Smooth muscle cell (in vitro differentiated cells): ENCODE data around the gene PCDHGB4. TPM values are rescaled to one million over a fixed set of nuclear protein-coding genes. Genes with fewer than 3 reads are reported as not detected.
"Not testable (repeated sequence)": the region's sequence is repeated elsewhere in the genome, so short reads cannot be mapped to it uniquely, and the experiment has no call there.

ENCODE experiments used
- DNase-seq: peaks from one replicate; lab custom pipeline; 2025; ENCODE audit not compliant: unreplicated experiment; lab: John Stamatoyannopoulos, UW
- H2AFZ ChIP-seq: fragments of 200-600 bp; sonication (generic); 2 replicates; pipeline ENCODE4 v1.6.0; 2016; ENCODE audit warnings: antibody characterized with exemption, low read depth, mild to moderate bottlenecking
- H3F3A ChIP-seq: fragments of 200-600 bp; sonication (generic); 2 replicates; pipeline ENCODE4 v1.6.0; 2017; ENCODE audit warnings: antibody characterized with exemption, low read depth
- H3K27ac ChIP-seq: fragments of 200-600 bp; sonication (generic); 2 replicates; pipeline ENCODE4 v1.5.1; 2016; ENCODE audit warnings: low read depth, mild to moderate bottlenecking
- H3K27me3 ChIP-seq: fragments of 200-600 bp; sonication (generic); 2 replicates; pipeline ENCODE4 v1.6.1; 2016; ENCODE audit warnings: low read depth, mild to moderate bottlenecking
- H3K36me3 ChIP-seq: fragments of 200-600 bp; sonication (generic); 2 replicates; pipeline ENCODE4 v1.5.1; 2016; ENCODE audit warnings: low read depth
- H3K4me1 ChIP-seq: fragments of 200-600 bp; sonication (generic); 2 replicates; pipeline ENCODE4 v1.5.1; 2016; ENCODE audit warnings: low read depth
- H3K4me2 ChIP-seq: fragments of 200-600 bp; sonication (generic); 2 replicates; pipeline ENCODE4 v1.6.0; 2016; ENCODE audit warnings: mild to moderate bottlenecking
- H3K4me3 ChIP-seq: fragments of 200-600 bp; sonication (generic); 2 replicates; pipeline ENCODE4 v1.5.1; 2016; ENCODE audit warnings: mild to moderate bottlenecking
- H3K79me2 ChIP-seq: fragments of 200-600 bp; sonication (generic); 2 replicates; pipeline ENCODE4 v1.6.0; 2016; ENCODE audit warnings: low read depth, mild to moderate bottlenecking
- H3K9ac ChIP-seq: fragments of 200-600 bp; sonication (generic); 2 replicates; pipeline ENCODE4 v1.6.0; 2016; ENCODE audit warnings: low read depth
- H3K9me3 ChIP-seq: fragments of 200-600 bp; sonication (generic); replicated peaks from 2 replicates; pipeline ENCODE4 v1.5.1; 2016; ENCODE audit warnings: low read depth
- H4K20me1 ChIP-seq: fragments of 200-600 bp; sonication (generic); 2 replicates; pipeline ENCODE4 v1.6.0; 2016; ENCODE audit warnings: low read depth
- WGBS: methylation state at CpG from one replicate; pipeline ENCODE4 v1.1.7; 2016; ENCODE audit warnings: low lambda C conversion rate; 5-methylcytosine and 5-hydroxymethylcytosine counted together
- polyA plus RNA-seq: library from polyadenylated mRNA; unstranded; fragments of >200 nt; fragmentation: Nextera tagmentation; extraction: Ambion mirVana; gene quantifications from 2 replicates; pipeline ENCODE4 v1.2.1, GENCODE V29; 2016
- total RNA-seq: library from RNA; depleted of rRNA; stranded (reverse); fragments of >200 nt; gene quantifications from 2 replicates; pipeline ENCODE4 v1.2.3, GENCODE V29; 2014
- TF ChIP-seq, protein P1 (sequence below): fragments of 200-600 bp; sonication (generic); IDR thresholded peaks from 2 replicates; pipeline ENCODE4 v1.5.1; 2017; ENCODE audit warnings: borderline replicate concordance, mild to moderate bottlenecking, antibody characterized with exemption; ENCODE audit not compliant: insufficient read depth, poor library complexity, severe bottlenecking

The PCDHGB4 gene
- total RNA-seq (37.1 and 43.1 TPM in 2 replicates), polyA plus RNA-seq (20.0 and 27.5 TPM in 2 replicates)

DNA sequence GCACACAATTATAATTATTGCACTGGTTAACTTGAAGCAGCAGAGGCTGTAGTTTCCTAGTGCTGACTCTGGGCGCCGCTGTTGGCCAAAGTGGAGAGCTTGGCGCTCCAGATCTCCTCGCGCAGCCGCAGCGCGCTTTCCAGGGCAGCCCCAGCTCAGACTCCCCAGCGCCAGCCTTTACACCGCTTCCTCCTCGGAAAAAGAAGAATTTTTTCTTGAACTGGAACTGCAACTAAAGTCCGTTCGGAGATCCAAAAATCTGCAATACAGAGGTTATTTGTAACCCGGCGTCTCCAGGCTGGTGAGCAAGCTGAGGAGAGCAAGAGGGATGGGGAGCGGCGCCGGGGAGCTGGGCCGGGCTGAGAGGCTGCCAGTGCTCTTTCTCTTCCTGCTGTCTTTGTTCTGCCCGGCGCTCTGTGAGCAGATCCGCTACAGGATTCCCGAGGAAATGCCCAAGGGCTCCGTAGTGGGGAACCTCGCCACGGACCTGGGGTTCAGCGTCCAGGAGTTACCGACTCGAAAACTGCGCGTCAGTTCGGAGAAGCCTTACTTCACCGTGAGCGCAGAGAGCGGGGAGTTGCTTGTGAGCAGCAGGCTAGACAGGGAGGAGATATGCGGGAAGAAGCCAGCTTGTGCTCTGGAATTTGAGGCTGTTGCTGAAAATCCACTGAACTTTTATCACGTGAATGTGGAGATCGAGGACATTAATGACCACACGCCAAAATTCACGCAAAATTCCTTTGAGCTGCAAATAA is at the start of gene PCDHGB4:
PCDHGB4 (plus strand) TSS at position 142 of the 755 bp plus-strand sequence; CDS start at position 329, 187 bp downstream.
- H2AFZ ChIP-seq: peak within 1 kb of the TSS; percentile 87
- peaks cover 11% of the 10 kb centered on the region for H3K79me2 ChIP-seq
- not testable (repeated sequence) for H3K27ac ChIP-seq, H3K9ac ChIP-seq, H4K20me1 ChIP-seq, H3K27me3 ChIP-seq, H3K4me1 ChIP-seq, H3F3A ChIP-seq, DNase-seq
- peaks cover 29% of the 10 kb centered on the region for H3K36me3 ChIP-seq
- peak within 1 kb of the TSS; percentile 67 for H3K4me3 ChIP-seq
- peaks cover 39% of the 10 kb centered on the region for H3K9me3 ChIP-seq
- TF ChIP-seq, protein P1, sequence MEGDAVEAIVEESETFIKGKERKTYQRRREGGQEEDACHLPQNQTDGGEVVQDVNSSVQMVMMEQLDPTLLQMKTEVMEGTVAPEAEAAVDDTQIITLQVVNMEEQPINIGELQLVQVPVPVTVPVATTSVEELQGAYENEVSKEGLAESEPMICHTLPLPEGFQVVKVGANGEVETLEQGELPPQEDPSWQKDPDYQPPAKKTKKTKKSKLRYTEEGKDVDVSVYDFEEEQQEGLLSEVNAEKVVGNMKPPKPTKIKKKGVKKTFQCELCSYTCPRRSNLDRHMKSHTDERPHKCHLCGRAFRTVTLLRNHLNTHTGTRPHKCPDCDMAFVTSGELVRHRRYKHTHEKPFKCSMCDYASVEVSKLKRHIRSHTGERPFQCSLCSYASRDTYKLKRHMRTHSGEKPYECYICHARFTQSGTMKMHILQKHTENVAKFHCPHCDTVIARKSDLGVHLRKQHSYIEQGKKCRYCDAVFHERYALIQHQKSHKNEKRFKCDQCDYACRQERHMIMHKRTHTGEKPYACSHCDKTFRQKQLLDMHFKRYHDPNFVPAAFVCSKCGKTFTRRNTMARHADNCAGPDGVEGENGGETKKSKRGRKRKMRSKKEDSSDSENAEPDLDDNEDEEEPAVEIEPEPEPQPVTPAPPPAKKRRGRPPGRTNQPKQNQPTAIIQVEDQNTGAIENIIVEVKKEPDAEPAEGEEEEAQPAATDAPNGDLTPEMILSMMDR: peak; percentile 71
- WGBS: 22% methylated on average over 22 of the region's 40 CpGs
- H3K4me2 ChIP-seq: peak within 1 kb of the TSS; percentile 82

DNA sequence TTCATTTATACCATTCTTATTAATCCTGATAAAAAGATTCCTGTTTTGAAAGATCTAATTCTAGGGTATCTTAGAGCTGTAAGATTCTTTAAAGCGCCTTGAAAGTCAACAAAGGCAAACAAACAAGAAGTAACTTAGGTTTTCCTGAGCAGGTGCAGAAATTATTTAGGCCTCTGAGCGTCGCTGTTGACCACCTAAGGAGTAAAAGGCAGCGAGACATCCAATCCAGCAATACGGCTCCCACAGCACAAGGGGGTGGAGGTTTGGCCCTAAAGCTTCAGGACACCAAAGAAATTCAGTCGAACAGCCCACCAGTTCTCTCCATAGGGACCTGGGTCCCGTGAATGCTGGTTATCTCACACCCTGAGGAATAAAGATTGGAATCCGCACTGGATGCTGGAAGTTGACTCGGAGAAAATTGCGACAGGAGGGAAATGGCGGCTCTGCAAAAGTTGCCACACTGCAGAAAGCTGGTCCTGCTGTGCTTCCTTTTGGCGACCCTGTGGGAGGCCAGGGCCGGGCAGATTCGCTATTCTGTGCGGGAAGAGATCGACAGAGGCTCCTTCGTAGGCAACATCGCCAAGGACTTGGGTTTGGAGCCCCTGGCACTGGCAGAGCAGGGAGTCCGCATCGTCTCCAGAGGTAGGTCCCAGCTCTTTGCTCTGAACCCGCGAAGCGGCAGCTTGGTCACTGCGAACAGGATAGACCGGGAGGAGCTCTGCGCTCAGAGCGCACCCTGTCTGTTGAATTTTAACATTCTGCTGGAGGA is 48.8 kb upstream of the PCDHGB4 start, which contains the start of gene PCDHGA2:
PCDHGA2 (plus strand) TSS at position 223 of the 769 bp plus-strand sequence.
- H3F3A ChIP-seq: no peaks in the 10 kb centered on the region
- TF ChIP-seq, protein P1: no peak
- WGBS: 80% methylated on average over 27 of the region's 27 CpGs

DNA sequence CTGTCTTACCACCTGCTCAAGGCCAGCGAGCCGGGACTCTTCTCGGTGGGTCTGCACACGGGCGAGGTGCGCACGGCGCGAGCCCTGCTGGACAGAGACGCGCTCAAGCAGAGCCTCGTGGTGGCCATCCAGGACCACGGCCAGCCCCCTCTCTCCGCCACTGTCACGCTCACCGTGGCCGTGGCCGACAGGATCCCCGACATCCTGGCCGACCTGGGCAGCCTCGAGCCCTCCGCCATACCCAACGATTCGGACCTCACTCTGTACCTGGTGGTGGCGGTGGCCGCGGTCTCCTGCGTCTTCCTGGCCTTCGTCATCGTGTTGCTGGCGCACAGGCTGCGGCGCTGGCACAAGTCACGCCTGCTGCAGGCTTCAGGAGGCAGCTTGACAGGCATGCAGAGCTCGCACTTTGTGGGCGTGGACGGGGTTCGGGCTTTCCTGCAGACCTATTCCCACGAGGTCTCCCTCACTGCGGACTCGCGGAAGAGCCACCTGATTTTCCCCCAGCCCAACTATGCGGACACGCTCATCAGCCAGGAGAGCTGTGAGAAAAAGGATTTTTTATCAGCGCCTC is 46.6 kb upstream of the PCDHGB4 start:
- H3F3A ChIP-seq, H3K4me1 ChIP-seq, H3K27me3 ChIP-seq, H3K27ac ChIP-seq, H4K20me1 ChIP-seq, H3K4me3 ChIP-seq, H2AFZ ChIP-seq, H3K36me3 ChIP-seq, H3K79me2 ChIP-seq, H3K9ac ChIP-seq, DNase-seq, H3K4me2 ChIP-seq: not testable (repeated sequence)
- 94% methylated on average over 45 of the region's 45 CpGs for WGBS
- peaks cover 16% of the 10 kb centered on the region for H3K9me3 ChIP-seq

More for the DNA sequence above, 48.8 kb upstream of the PCDHGB4 start, which contains the start of gene PCDHGA2:
- no peak within 1 kb of the TSS for H3K27ac ChIP-seq
- H3K79me2 ChIP-seq: no peaks in the 10 kb centered on the region
- H3K4me2 ChIP-seq: no peak within 1 kb of the TSS
- H2AFZ ChIP-seq: no peak within 1 kb of the TSS
- no peak within 1 kb of the TSS for H3K9ac ChIP-seq
- no peaks in the 10 kb centered on the region for H3K4me1 ChIP-seq
- no peaks in the 10 kb centered on the region for H3K36me3 ChIP-seq
- peaks cover 9% of the 10 kb centered on the region for H3K9me3 ChIP-seq
- no peak within 1 kb of the TSS for H3K4me3 ChIP-seq
- no peaks in the 10 kb centered on the region for H4K20me1 ChIP-seq
- H3K27me3 ChIP-seq: no peaks in the 10 kb centered on the region
- no peak for DNase-seq

DNA sequence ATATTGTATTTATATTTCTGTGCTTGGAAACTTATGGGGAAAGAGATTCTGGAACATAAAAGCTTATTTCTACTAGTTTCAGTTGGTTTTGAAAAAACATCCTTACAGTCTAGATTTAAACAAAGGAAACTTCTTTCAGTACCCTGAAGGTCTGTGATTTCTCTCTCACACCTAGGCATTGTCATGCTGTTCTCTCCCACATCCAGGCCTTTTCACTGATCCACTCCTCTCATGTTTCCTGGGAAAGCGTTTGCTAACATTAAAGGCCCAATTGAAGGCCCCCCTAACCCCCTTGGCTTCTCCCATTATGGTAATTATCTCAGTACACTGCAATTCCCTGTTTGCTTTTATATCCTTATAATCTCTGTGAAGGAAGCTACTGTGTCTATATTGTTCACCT is 44.7 kb upstream of the PCDHGB4 start:
- H3K27me3 ChIP-seq: no peaks in the 10 kb centered on the region
- no peak overlapping the region for H3K9ac ChIP-seq
- no peaks in the 10 kb centered on the region for H3K36me3 ChIP-seq
- H3K4me3 ChIP-seq: no peak overlapping the region
- no peak overlapping the region for H3K4me2 ChIP-seq
- no peaks in the 10 kb centered on the region for H3F3A ChIP-seq
- WGBS: 50% methylated on average over 1 of the region's 1 CpG
- no peaks in the 10 kb centered on the region for H3K79me2 ChIP-seq
- H2AFZ ChIP-seq: no peak overlapping the region
- H3K9me3 ChIP-seq: peaks cover 16% of the 10 kb centered on the region
- no peak overlapping the region for H3K27ac ChIP-seq
- no peaks in the 10 kb centered on the region for H3K4me1 ChIP-seq
- TF ChIP-seq, protein P1: no peak
- no peaks in the 10 kb centered on the region for H4K20me1 ChIP-seq
- DNase-seq: no peak
